Astrocyte (in vitro differentiated cells and primary cell): ENCODE data around the gene NEK6.

Experiments used
- EZH2 ChIP-seq: IDR thresholded peaks from 2 replicates; pipeline ENCODE4 v1.6.1; 2012; ENCODE audit warnings: mild to moderate bottlenecking, low read length, inconsistent platforms; ENCODE audit not compliant: insufficient read depth
- TF ChIP-seq, protein P1 (sequence below): IDR thresholded peaks from 2 replicates; pipeline ENCODE4 v1.5.1; 2011; ENCODE audit warnings: low read depth, mild to moderate bottlenecking, inconsistent platforms, low read length, moderate library complexity; ENCODE audit not compliant: insufficient read depth

DNA sequence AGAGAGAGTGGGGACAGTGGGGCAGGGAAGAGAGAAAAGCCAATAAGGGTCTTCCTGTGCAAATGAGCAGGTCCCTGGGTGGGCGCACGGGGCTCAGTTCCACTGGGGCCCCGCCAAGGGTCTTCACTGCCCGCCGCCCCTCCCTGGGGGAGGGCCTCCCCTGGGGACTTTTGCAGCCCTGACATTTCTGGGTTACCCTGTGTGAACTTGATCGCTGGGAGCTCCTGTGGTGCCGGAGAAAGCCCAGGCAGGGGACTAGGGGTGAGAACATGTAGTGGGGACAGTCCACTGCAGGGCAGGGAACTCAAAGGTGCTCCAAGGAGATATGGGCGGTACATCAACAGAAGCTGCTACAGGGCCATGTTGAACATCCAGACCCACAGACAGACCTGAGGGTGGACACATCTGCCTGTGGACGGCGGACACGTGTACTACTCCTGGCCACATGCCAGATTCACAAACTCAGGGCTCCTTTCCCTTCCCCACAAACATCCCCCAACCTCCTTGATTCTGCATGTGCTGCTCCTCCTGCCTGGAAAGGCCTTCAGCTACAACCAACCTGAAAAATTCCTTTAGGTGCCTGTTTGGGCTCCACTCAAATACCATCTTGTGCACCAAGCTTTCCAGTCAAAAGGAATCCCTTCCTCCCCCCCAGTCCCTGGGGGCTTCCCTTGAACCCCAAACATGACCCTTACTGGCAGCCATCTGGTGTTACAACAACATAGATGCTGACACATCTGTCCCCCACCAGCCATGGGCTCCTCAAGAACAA is 43.0 kb upstream of the NEK6 start:
- TF ChIP-seq, protein P1, sequence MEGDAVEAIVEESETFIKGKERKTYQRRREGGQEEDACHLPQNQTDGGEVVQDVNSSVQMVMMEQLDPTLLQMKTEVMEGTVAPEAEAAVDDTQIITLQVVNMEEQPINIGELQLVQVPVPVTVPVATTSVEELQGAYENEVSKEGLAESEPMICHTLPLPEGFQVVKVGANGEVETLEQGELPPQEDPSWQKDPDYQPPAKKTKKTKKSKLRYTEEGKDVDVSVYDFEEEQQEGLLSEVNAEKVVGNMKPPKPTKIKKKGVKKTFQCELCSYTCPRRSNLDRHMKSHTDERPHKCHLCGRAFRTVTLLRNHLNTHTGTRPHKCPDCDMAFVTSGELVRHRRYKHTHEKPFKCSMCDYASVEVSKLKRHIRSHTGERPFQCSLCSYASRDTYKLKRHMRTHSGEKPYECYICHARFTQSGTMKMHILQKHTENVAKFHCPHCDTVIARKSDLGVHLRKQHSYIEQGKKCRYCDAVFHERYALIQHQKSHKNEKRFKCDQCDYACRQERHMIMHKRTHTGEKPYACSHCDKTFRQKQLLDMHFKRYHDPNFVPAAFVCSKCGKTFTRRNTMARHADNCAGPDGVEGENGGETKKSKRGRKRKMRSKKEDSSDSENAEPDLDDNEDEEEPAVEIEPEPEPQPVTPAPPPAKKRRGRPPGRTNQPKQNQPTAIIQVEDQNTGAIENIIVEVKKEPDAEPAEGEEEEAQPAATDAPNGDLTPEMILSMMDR, result no peak
- TF ChIP-seq EZH2, result no peak
